SK-N-MC (cell line): ENCODE data around the gene SLC5A1.

Source experiments
- EZH2 ChIP-seq: fragments of 200-600 bp; sonication (generic); IDR thresholded peaks from one replicate; pipeline ENCODE4 v1.6.1; 2017; ENCODE audit warnings: antibody characterized with exemption
- FOXP2 ChIP-seq: optimal IDR thresholded peaks from 2 replicates; pipeline ENCODE3; 2011; ENCODE audit warnings: mild to moderate bottlenecking, moderate library complexity; ENCODE audit not compliant: insufficient read depth; ENCODE audit errors: extremely low read length, control extremely low read depth
- POLR2AphosphoS5 ChIP-seq: IDR thresholded peaks from 2 replicates; pipeline ENCODE4 v1.6.1; 2012; ENCODE audit warnings: mild to moderate bottlenecking, low read depth, low read length, borderline replicate concordance

- TF ChIP-seq EZH2, result no peak
- TF ChIP-seq POLR2AphosphoS5, result no peak
- no peak for TF ChIP-seq FOXP2
Measured at GRCh38 chr22:32142600-32142999, 99.5 kb downstream of the SLC5A1 start.
